Osteoblast (primary cell): ENCODE data around the gene NDUFS6. TPM values are rescaled to one million over a fixed set of nuclear protein-coding genes. Genes with fewer than 3 reads are reported as not detected.

Experiments
- DNase-seq: peaks from one replicate; pipeline ENCODE4 v3.0.0; 2011; ENCODE audit warnings: low spot score, mixed read lengths; ENCODE audit not compliant: insufficient read length; ENCODE audit errors: missing footprints
- H2AFZ ChIP-seq: 2 replicates; pipeline ENCODE4 v1.6.0; 2011; ENCODE audit warnings: mild to moderate bottlenecking, low read length
- H3K27ac ChIP-seq: 2 replicates; pipeline ENCODE4 v1.5.1; 2011; ENCODE audit warnings: mild to moderate bottlenecking, low read depth, low read length, moderate library complexity
- H3K27me3 ChIP-seq: 2 replicates; pipeline ENCODE4 v1.6.0; 2012; ENCODE audit warnings: mild to moderate bottlenecking, control low read depth, inconsistent platforms, low read length, moderate library complexity; ENCODE audit not compliant: insufficient read depth
- H3K36me3 ChIP-seq: 2 replicates; pipeline ENCODE4 v1.5.1; 2011; ENCODE audit warnings: mild to moderate bottlenecking, low read length, control low read depth, moderate library complexity; ENCODE audit not compliant: insufficient read depth
- H3K4me1 ChIP-seq: 2 replicates; pipeline ENCODE4 v1.5.1; 2011; ENCODE audit warnings: mild to moderate bottlenecking, low read length, control low read depth, moderate library complexity; ENCODE audit not compliant: insufficient read depth
- H3K4me2 ChIP-seq: 2 replicates; pipeline ENCODE4 v1.6.0; 2011; ENCODE audit warnings: mild to moderate bottlenecking, low read length; ENCODE audit not compliant: insufficient read depth
- H3K4me3 ChIP-seq: fragments of 200-600 bp; sonication (generic); 3 replicates; pipeline ENCODE4 v1.5.1; 2012; ENCODE audit warnings: mild to moderate bottlenecking, low read length, inconsistent platforms; ENCODE audit not compliant: insufficient read depth
- H3K79me2 ChIP-seq: 2 replicates; pipeline ENCODE4 v1.6.0; 2012; ENCODE audit warnings: mild to moderate bottlenecking, low read length, control low read depth, inconsistent platforms; ENCODE audit not compliant: insufficient read depth
- H3K9me3 ChIP-seq: 2 replicates; pipeline ENCODE4 v1.5.1; 2011; ENCODE audit warnings: low read depth, low read length, control low read depth
- H4K20me1 ChIP-seq: 2 replicates; pipeline ENCODE4 v1.6.0; 2012; ENCODE audit warnings: mild to moderate bottlenecking, low read length, control low read depth; ENCODE audit not compliant: insufficient read depth
- total RNA-seq: library from RNA; depleted of rRNA; stranded (reverse); fragments of >200 nt; gene quantifications from 2 replicates; pipeline ENCODE4 v1.2.3, GENCODE V29; 2012
- TF ChIP-seq, protein P1 (sequence below): IDR thresholded peaks from 2 replicates; pipeline ENCODE4 v1.5.1; 2011; ENCODE audit warnings: mild to moderate bottlenecking, low read depth, low read length, moderate library complexity; ENCODE audit errors: extremely low read depth

NDUFS6 gene
- total RNA-seq, 1 donor: 23.9 TPM

- H3K4me1 ChIP-seq: no peaks in the 10 kb centered on the region
- no peak overlapping the region for H2AFZ ChIP-seq
- H4K20me1 ChIP-seq: no peaks in the 10 kb centered on the region
- H3K36me3 ChIP-seq: no peaks in the 10 kb centered on the region
- H3K79me2 ChIP-seq: no peaks in the 10 kb centered on the region
- no peaks in the 10 kb centered on the region for H3K9me3 ChIP-seq
- no peak overlapping the region for H3K27ac ChIP-seq
- H3K4me3 ChIP-seq: no peak overlapping the region
- peak; percentile 54 for DNase-seq
- H3K27me3 ChIP-seq: peaks cover 22% of the 10 kb centered on the region
- TF ChIP-seq, protein P1, sequence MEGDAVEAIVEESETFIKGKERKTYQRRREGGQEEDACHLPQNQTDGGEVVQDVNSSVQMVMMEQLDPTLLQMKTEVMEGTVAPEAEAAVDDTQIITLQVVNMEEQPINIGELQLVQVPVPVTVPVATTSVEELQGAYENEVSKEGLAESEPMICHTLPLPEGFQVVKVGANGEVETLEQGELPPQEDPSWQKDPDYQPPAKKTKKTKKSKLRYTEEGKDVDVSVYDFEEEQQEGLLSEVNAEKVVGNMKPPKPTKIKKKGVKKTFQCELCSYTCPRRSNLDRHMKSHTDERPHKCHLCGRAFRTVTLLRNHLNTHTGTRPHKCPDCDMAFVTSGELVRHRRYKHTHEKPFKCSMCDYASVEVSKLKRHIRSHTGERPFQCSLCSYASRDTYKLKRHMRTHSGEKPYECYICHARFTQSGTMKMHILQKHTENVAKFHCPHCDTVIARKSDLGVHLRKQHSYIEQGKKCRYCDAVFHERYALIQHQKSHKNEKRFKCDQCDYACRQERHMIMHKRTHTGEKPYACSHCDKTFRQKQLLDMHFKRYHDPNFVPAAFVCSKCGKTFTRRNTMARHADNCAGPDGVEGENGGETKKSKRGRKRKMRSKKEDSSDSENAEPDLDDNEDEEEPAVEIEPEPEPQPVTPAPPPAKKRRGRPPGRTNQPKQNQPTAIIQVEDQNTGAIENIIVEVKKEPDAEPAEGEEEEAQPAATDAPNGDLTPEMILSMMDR: no peak
- no peak overlapping the region for H3K4me2 ChIP-seq
Measured at GRCh38 chr5:1836891-1837880, 36.0 kb downstream of the NDUFS6 start.

DNA sequence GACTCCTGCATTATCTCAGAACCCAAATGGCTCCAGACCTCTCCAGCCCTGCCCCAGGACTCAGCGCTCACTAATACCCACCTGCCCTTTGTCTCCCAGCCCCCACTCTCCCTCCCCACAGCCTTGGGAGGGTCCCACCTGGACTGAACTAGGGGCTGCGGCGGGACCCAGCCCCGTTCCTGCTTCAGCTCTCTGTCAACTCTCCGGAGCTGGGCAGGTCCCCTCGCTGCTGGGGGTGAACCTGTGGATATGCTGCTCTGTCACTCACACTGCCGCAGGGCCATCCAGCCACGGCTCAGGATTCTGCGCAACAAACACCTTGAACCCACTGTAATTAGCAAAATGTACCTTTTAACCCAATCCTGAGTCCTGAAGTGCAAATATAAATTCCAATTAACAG, 36.8 kb downstream of the NDUFS6 start:
- Histone ChIP-seq H3K4me2 (no peak overlapping the region), H3K4me1 (no peaks in the 10 kb centered on the region), H3K79me2 (no peaks in the 10 kb centered on the region), H3K27ac (no peak overlapping the region), H3K27me3 (peaks cover 16% of the 10 kb centered on the region), H3K36me3 (no peaks in the 10 kb centered on the region), H3K4me3 (no peak overlapping the region), H3K9me3 (no peaks in the 10 kb centered on the region), H4K20me1 (no peaks in the 10 kb centered on the region), H2AFZ (no peak overlapping the region)
- TF ChIP-seq, protein P1: no peak
- DNase-seq: peak; percentile 78

DNA sequence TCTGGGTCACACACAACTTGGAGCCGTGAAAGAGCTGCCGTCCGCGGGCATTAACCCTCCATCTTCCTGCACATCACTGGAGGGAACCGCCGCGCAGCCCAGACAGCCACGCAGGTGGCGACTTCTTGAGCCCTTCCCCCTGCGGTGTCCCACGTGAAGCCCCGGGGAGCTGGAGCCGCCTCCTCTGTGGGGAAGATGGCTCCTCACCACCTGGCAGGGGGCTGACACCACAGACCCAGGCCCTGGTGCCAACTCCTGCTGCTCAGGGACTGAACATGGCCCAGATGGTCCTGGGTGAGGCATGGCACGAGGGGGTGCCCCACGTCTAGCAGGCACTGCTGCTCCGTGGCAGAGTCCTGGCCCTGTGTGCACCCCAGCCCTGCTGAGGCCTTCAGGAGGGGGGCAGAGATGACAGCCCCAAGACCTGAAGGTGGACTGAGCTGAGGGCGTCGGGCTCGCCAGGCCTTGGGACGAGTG, 38.9 kb downstream of the NDUFS6 start:
- no peak overlapping the region for H3K4me3 ChIP-seq
- DNase-seq: peak; percentile 41
- H3K36me3 ChIP-seq: no peaks in the 10 kb centered on the region
- H3K79me2 ChIP-seq: no peaks in the 10 kb centered on the region
- H3K4me1 ChIP-seq: no peaks in the 10 kb centered on the region
- no peaks in the 10 kb centered on the region for H4K20me1 ChIP-seq
- TF ChIP-seq, protein P1: no peak
- H3K4me2 ChIP-seq: no peak overlapping the region
- no peak overlapping the region for H2AFZ ChIP-seq
- no peaks in the 10 kb centered on the region for H3K9me3 ChIP-seq
- no peak overlapping the region for H3K27ac ChIP-seq
- H3K27me3 ChIP-seq: peaks cover 4% of the 10 kb centered on the region
